GM15510 (cell line): ENCODE data around the gene PGLYRP4.

Experiments
- POLR2A ChIP-seq: IDR thresholded peaks from 3 replicates; pipeline ENCODE4 v1.6.1; 2011; ENCODE audit warnings: borderline replicate concordance; ENCODE audit not compliant: insufficient read length; ENCODE audit errors: extremely low read depth

Gene PGLYRP4

DNA sequence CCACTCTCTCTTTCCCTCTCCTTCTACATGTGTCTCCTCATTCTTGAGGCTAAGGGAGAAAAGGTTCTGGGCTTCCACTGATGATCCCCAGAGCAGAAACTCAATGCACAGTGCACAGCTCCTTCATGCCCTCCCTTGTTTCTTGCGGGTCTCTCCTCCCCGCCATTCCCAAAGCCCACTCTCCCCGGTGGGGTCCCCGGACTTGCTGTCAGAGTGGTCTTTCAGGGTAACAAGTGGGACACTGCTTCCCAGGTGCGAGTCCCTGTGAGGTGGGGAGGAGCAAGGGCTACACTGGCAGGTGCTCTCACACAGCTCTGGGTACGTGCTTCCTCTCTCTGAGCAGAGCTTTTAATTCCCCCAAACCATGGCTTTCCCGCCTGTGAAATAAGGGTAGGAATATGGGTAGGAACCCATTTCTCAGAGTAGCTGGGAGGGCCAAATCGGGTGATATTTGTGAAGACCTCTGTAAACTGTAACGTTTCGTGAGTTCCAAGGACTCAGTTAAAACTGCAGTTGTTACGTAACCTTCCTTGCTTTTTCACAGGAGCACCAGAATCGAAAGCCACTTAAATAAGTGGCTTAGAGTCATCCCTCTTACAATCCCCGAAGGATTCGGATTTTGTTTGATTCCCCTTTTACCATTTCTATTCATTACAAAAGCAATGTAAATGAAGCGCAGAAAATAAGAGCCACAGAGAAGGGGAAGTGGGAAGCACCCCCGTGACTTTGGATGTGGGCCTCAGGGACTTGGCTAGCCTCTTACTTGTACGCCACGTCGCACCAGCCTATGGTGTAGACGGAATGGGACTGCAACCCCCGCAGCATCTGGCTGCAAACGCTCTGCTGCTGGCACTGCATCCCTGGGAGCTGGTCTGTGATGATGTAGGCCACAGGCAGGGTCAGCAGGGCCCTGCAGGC lies 42.1 kb downstream of the PGLYRP4 start:
- no peak for TF ChIP-seq POLR2A

DNA sequence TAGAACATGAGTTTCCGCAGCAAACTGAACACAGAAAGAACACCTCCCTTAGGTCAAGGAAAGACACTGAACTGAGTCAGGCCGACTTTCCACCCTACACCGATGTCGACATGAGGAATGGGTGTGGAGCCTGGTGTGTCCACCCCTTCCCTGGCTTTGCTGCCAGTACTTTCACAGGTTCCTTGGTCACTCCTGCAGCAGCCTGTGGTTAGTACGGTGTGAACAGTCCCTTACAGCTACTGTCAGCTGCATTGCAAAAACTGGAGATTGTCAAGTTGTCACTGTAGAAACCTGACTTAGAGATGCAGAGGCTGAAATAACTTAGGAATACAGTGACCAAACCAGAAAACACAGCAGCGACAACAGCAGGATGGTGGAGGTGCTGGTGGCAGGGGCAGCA lies 43.0 kb downstream of the PGLYRP4 start:
- no peak for TF ChIP-seq POLR2A

DNA sequence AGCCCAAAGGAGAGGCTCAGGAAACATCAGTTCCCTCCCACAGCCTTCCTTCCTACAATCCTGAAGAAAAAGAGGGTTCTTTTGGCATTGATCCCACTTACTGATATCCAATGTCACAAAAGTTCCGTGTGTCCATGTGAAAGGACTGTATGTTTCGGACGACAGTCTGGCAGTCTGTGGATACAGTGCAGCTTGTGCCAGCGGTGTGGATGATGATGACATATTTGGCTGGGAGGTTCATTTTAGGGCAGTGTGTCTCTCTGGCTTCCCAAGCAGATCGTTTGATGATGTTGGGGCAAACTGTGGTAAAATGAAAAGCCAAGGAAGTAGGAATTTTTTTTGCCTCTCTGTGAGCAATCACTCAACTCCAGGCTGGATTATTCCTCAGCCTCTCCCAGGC lies 46.3 kb downstream of the PGLYRP4 start:
- no peak for TF ChIP-seq POLR2A

DNA sequence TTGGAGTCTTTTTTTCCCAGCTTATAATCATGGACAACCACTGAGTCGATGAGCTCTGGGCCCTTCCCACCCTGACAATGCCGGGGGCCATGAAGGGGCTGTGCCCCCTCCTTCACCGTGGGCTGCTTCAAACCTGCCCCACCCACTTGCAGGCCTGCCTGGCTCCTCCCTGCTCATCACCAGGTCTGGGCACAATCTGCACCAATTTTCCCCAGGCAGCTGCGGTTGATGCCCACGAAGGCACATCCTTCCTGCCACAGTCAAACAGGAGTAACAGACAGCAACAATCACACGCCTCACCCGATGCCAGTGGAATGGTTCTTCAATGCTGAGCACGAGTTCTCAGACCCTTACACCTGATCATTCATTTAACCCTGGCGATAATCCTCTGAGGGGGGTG lies 54.8 kb downstream of the PGLYRP4 start:
- TF ChIP-seq POLR2A, result no peak

DNA sequence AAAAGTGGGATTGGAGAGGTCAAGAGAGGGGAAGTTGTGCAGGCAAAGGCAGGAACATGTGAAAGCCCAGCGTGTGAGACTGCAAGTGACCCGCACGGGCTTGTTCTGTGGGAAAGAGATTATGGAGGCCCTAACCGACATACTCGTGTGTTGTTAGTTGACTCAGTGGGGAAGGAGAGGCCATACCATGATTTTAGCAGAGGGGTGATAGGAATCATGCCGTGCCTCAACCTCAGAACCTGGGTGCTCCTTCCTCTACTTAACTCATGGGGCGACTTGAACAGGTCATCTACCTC lies 55.2 kb downstream of the PGLYRP4 start:
- TF ChIP-seq POLR2A, result no peak

DNA sequence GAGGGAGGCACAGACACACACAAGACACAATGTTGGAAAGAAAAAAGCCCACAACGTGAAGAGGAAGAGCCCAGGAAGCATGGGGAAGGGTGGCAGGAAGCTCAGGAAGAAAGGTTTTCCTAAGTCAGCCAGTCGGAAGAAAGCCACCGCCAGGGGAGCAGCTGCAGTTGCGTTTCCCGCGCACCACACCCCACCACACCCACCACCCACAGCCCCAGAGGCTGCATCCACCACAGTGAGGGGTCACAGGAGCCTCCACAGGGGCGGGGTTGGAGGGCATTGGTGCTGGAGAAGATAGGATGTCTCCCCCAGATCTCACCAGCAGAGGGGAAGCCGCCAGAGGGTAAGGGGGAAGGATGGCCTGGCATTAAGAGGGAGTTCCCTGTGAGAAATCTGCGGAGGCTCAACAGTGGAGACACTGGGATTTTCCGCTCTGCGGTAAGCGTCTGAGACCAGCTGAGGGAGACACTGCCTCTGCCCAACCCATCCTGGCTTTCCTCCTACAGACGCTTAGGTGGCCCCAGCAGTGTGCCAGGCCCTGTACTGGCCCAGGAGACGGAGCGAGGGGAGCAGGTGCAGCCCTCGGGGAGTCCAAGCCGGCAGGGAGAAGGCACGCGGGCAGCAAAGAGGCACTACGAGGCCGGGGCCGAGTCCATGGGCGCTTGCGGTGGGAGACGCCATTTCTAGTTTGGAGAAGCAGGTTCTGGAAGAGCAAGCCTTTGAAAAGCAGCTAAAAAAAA lies 55.7 kb downstream of the PGLYRP4 start:
- TF ChIP-seq POLR2A, result no peak

DNA sequence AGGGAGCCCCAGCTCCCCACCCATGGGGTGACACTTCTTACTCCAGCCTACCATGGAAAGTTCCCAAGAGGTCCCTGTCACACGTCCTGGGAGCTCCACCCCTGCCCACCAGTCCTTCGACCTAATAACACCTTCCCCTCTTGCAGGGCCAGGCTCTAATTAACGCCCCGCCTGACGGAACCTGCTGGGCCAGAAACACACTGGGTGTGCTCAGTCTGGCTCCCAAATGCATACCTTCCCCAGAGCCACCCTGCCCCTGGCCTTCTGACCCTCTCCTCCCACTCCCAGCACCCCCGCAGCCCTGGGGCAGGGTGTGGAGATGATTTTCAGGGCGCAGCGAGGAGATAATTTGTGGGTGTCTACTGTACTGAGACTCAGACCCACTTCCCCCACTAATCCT lies 56.5 kb downstream of the PGLYRP4 start:
- no peak for TF ChIP-seq POLR2A

DNA sequence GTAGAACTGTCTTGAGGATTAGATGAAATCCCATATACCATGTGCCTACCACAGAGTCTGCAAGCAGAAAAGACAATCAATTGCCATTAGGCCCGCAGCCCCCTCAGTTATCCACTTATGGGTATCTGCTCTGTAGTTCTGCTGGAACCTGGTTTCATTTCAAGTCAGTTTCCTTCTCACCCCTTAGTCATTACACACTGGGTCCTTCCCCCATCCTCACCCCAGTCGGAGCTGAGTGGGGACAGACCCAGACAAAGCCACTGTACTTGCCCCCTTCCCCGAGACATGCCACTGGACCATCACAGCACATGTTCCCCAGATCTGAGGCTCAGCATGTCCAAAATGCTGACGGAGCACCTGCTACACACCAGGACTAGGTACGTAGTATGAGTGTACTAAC lies 57.1 kb downstream of the PGLYRP4 start:
- no peak for TF ChIP-seq POLR2A

DNA sequence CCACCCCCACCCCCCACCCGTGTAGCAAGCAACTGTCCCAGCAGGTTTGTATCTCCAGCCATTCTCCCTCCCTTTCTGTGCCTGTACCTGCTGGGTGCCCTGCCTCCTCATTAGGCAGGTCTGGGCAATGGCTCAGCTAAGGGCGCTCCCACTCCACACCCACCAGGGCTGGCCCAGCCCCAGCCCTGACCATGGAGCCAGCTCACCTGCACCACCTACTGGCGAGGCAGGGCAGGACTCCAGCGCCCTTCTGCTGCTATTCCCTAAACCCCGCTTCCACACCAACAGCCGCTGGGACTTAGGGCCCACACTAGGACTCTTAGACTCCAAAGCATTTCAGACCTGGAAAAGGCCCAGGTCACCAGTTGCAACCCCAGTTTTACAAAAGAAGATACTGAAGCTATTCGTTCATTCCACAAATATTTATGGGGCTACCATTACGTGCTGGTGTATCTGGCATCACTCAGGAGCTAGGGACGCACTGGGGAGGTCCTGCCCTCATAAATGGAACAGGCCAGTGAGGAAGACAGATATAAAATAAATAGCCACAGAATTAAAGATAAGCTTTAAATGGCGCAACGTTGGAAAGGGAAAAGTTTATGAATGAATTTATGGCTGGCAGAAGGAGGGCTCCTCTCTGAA lies 59.9 kb downstream of the PGLYRP4 start:
- no peak for TF ChIP-seq POLR2A
